Thyroid gland (tissue), 4 donors: ENCODE data around the gene CCDC106.

ENCODE experiments used
- CTCF ChIP-seq, 6 experiments: fragments of 200-600 bp in 3 of 6; fragments of 450-650 bp in 3 of 6; sonication (generic) in 3 of 6; IDR thresholded peaks; one replicate each; pipeline ENCODE4 v1.5.1; 2016 to 2019; ENCODE audit warnings: antibody characterized with exemption in 6 of 6, mild to moderate bottlenecking in 2 of 6, inconsistent platforms in 1 of 6, moderate library complexity in 1 of 6
- POLR2A ChIP-seq, 2 donors: fragments of 450-650 bp; IDR thresholded peaks; one replicate each; pipeline ENCODE4 v1.6.1; 2017; ENCODE audit warnings: antibody characterized with exemption in 2 of 2, mild to moderate bottlenecking in 2 of 2, moderate library complexity in 1 of 2

GRCh38 chr19:55649268-55650125 is 1.5 kb downstream of the CCDC106 start:
- TF ChIP-seq POLR2A (IDR thresholded peaks at IDR 0.05) (no peak), CTCF (IDR thresholded peaks at IDR 0.05) (no peak)
